ENCODE measurements around the gene EEF1A2. TPM values are rescaled to one million over a fixed set of nuclear protein-coding genes. Genes with fewer than 3 reads are reported as not detected.

The EEF1A2 gene
- total RNA-seq, 4 donors from 2014 or later: 2.1 to 4.7 (median 2.8) TPM; not detected in 1

GRCh38 chr20:63536241-63536977, 37.5 kb upstream of the EEF1A2 start:
- no peak for TF ChIP-seq CTCF (IDR thresholded peaks at IDR 0.05)
- ATAC-seq (ENCODE audit: low FRiP score): no peak
- DNase-seq (ENCODE audit: low spot score): no peak

GRCh38 chr20:63534831-63535651, 36.2 kb upstream of the EEF1A2 start:
- no peak for ATAC-seq (ENCODE audit: low FRiP score)
- TF ChIP-seq CTCF (IDR thresholded peaks at IDR 0.05): no peak
- DNase-seq (ENCODE audit: low spot score): no peak

GRCh38 chr20:63534427-63534830, 35.5 kb upstream of the EEF1A2 start:
- no peak for ATAC-seq (ENCODE audit: low FRiP score)
- TF ChIP-seq CTCF (IDR thresholded peaks at IDR 0.05): no peak
- DNase-seq (ENCODE audit: low spot score): no peak

- ATAC-seq (ENCODE audit: low FRiP score): no peak
- DNase-seq (ENCODE audit: low spot score): no peak
- no peak for TF ChIP-seq CTCF (IDR thresholded peaks at IDR 0.05)
These were observed 35.0 kb upstream of the EEF1A2 start for GRCh38 chr20:63533871-63534393.

- DNase-seq (ENCODE audit: low spot score) (no peak), ATAC-seq (ENCODE audit: low FRiP score) (no peak)
- no peak for TF ChIP-seq CTCF (IDR thresholded peaks at IDR 0.05)
These were observed 34.5 kb upstream of the EEF1A2 start for GRCh38 chr20:63533388-63533787.

GRCh38 chr20:63532449-63532971, 33.6 kb upstream of the EEF1A2 start:
- no peak for TF ChIP-seq CTCF (IDR thresholded peaks at IDR 0.05)
- DNase-seq (ENCODE audit: low spot score) (no peak), ATAC-seq (ENCODE audit: low FRiP score) (no peak)
